Natural killer cell treated with Interleukin-12 subunit alpha and Interleukin-12 subunit beta and Interleukin-15 and Interleukin-18, amount 100 ng/mL, for 72 hours (primary cell): ENCODE results near the gene FOLR3. TPM values are rescaled to one million over a fixed set of nuclear protein-coding genes. Genes with fewer than 3 reads are reported as not detected.

ENCODE experiments used
- ATAC-seq, 2 donors: fragments of 150-1000 bp; cut with Tn5 transposase in 1 of 2; sonication (Bioruptor Pico), chemical (Tn5 transposase) in 1 of 2; 2 replicates each; pipeline ENCODE4 v1.10.0; 2021
- DNase-seq: peaks from one replicate; pipeline ENCODE4 v3.0.0; 2022; ENCODE audit warnings: low spot score
- H3K27ac Mint-ChIP-seq, 2 donors: 1 replicate in 1 of 2; 2 replicates in 1 of 2; pipeline ENCODE4 v1.8.0; 2022; ENCODE audit warnings: mixed read lengths in 2 of 2, mild to moderate bottlenecking in 1 of 2, moderate library complexity in 1 of 2
- H3K27me3 Mint-ChIP-seq, 2 donors: 1 replicate in 1 of 2; 2 replicates in 1 of 2; pipeline ENCODE4 v1.8.0; 2022; ENCODE audit warnings: mixed read lengths in 2 of 2
- H3K36me3 Mint-ChIP-seq: one replicate; pipeline ENCODE4 v1.8.0; 2022; ENCODE audit warnings: mixed read lengths
- H3K4me1 Mint-ChIP-seq, 2 donors: 1 replicate in 1 of 2; 2 replicates in 1 of 2; pipeline ENCODE4 v1.8.0; 2022; ENCODE audit warnings: low read depth in 2 of 2, mixed read lengths in 2 of 2, mild to moderate bottlenecking in 1 of 2
- H3K4me3 Mint-ChIP-seq: one replicate; pipeline ENCODE4 v1.8.0; 2022; ENCODE audit warnings: mixed read lengths
- H3K9me3 Mint-ChIP-seq: 2 replicates; pipeline ENCODE4 v1.8.0; 2022; ENCODE audit warnings: mixed read lengths
- total RNA-seq, 2 donors: library from RNA; stranded (reverse); gene quantifications; one replicate each; pipeline ENCODE4 v1.2.3, GENCODE V29; 2022

FOLR3 gene
- total RNA-seq, 2 donors from 2014 or later, result not detected

- H3K9me3 Mint-ChIP-seq, result no peaks in the 10 kb centered on the region
- peaks cover 6% of the 10 kb centered on the region for H3K36me3 Mint-ChIP-seq
- ATAC-seq (peak; percentile 95 to 96), DNase-seq (peak; percentile 98)
- peak within 1 kb of the TSS; percentile 94 to 95 for H3K27ac Mint-ChIP-seq
- peaks cover 10 to 12% of the 10 kb centered on the region in 2 donors for H3K27me3 Mint-ChIP-seq
- H3K4me3 Mint-ChIP-seq, result peak within 1 kb of the TSS; percentile 88
- peaks cover 21 to 30% of the 10 kb centered on the region in 2 donors for H3K4me1 Mint-ChIP-seq
Measured at GRCh38 chr11:72112143-72112977, 23.2 kb upstream of the FOLR3 start, which contains the start of gene ANAPC15. ANAPC15 (minus strand) TSS chr11:72112695; CDS start chr11:72111276, 1,419 bp downstream.

- Mint-ChIP-seq H3K4me1 (peaks cover 21 to 30% of the 10 kb centered on the region in 2 donors), H3K4me3 (peak overlapping the region; percentile 88), H3K27me3 (peaks cover 10 to 12% of the 10 kb centered on the region in 2 donors), H3K36me3 (peaks cover 6% of the 10 kb centered on the region), H3K27ac (peak overlapping the region; percentile 94 to 95), H3K9me3 (no peaks in the 10 kb centered on the region)
- DNase-seq, result no peak
- no peak for ATAC-seq
Measured at GRCh38 chr11:72112978-72113808, 22.3 kb upstream of the FOLR3 start.

GRCh38 chr11:72114570-72114969 lies 21.0 kb upstream of the FOLR3 start:
- Mint-ChIP-seq H3K4me3 (no peak overlapping the region), H3K9me3 (no peaks in the 10 kb centered on the region)
- ATAC-seq, result no peak

GRCh38 chr11:72116019-72116755 lies 19.3 kb upstream of the FOLR3 start:
- ATAC-seq (no peak), DNase-seq (no peak)
- Mint-ChIP-seq H3K9me3 (no peaks in the 10 kb centered on the region), H3K27ac (no peak overlapping the region), H3K4me1 (peaks cover 15 to 21% of the 10 kb centered on the region in 2 donors), H3K27me3 (peaks cover 15 to 16% of the 10 kb centered on the region in 2 donors), H3K36me3 (no peaks in the 10 kb centered on the region), H3K4me3 (no peak overlapping the region)

More at GRCh38 chr11:72114570-72114969, 21.0 kb upstream of the FOLR3 start:
- H3K4me1 Mint-ChIP-seq, result peaks cover 21 to 30% of the 10 kb centered on the region in 2 donors
- peak overlapping the region in 1 of 2 donors; percentile 94 for H3K27ac Mint-ChIP-seq
- peaks cover 6% of the 10 kb centered on the region for H3K36me3 Mint-ChIP-seq
- H3K27me3 Mint-ChIP-seq, result peaks cover 10 to 12% of the 10 kb centered on the region in 2 donors
- no peak for DNase-seq

- H3K27ac Mint-ChIP-seq, result no peak overlapping the region
- no peaks in the 10 kb centered on the region for H3K9me3 Mint-ChIP-seq
- no peaks in the 10 kb centered on the region for H3K36me3 Mint-ChIP-seq
- DNase-seq, result no peak
- H3K27me3 Mint-ChIP-seq, result peaks cover 11 to 16% of the 10 kb centered on the region in 2 donors
- no peak for ATAC-seq
- H3K4me1 Mint-ChIP-seq, result no peaks in the 10 kb centered on the region
- H3K4me3 Mint-ChIP-seq, result no peak overlapping the region
Measured at GRCh38 chr11:72119198-72119597, 16.3 kb upstream of the FOLR3 start.

- no peaks in the 10 kb centered on the region for H3K36me3 Mint-ChIP-seq
- ATAC-seq (no peak), DNase-seq (no peak)
- peaks cover 6 to 13% of the 10 kb centered on the region in 2 donors for H3K27me3 Mint-ChIP-seq
- H3K4me1 Mint-ChIP-seq, result no peaks in the 10 kb centered on the region
- no peaks in the 10 kb centered on the region for H3K9me3 Mint-ChIP-seq
- H3K4me3 Mint-ChIP-seq, result no peak overlapping the region
- H3K27ac Mint-ChIP-seq, result no peak overlapping the region
Measured at GRCh38 chr11:72120930-72121329, 14.6 kb upstream of the FOLR3 start.

GRCh38 chr11:72122607-72123006 lies 12.9 kb upstream of the FOLR3 start:
- H3K27me3 Mint-ChIP-seq, result peaks cover 6 to 8% of the 10 kb centered on the region in 2 donors
- no peak for DNase-seq
- no peak overlapping the region for H3K4me3 Mint-ChIP-seq
- no peaks in the 10 kb centered on the region for H3K4me1 Mint-ChIP-seq
- H3K9me3 Mint-ChIP-seq, result no peaks in the 10 kb centered on the region
- no peak overlapping the region for H3K27ac Mint-ChIP-seq
- ATAC-seq, result no peak
- no peaks in the 10 kb centered on the region for H3K36me3 Mint-ChIP-seq

- ATAC-seq (no peak), DNase-seq (no peak)
- Mint-ChIP-seq H3K4me3 (no peak overlapping the region), H3K27ac (no peak overlapping the region), H3K27me3 (peaks cover 6 to 8% of the 10 kb centered on the region in 2 donors), H3K36me3 (peaks cover under 1% of the 10 kb centered on the region), H3K4me1 (no peaks in the 10 kb centered on the region), H3K9me3 (no peaks in the 10 kb centered on the region)
Measured at GRCh38 chr11:72123117-72123653, 12.3 kb upstream of the FOLR3 start.

- no peak overlapping the region for H3K4me3 Mint-ChIP-seq
- H3K4me1 Mint-ChIP-seq, result no peaks in the 10 kb centered on the region
- peaks cover 9% of the 10 kb centered on the region for H3K36me3 Mint-ChIP-seq
- no peak for DNase-seq
- peaks cover 13% of the 10 kb centered on the region in 2 donors for H3K27me3 Mint-ChIP-seq
- H3K9me3 Mint-ChIP-seq, result peaks cover 4% of the 10 kb centered on the region
- no peak overlapping the region for H3K27ac Mint-ChIP-seq
- no peak for ATAC-seq
Measured at GRCh38 chr11:72124046-72124445, 11.5 kb upstream of the FOLR3 start.

GRCh38 chr11:72125956-72126355 lies 9.6 kb upstream of the FOLR3 start:
- H3K27me3 Mint-ChIP-seq, result peaks cover 16% of the 10 kb centered on the region in 2 donors
- H3K4me3 Mint-ChIP-seq, result no peak overlapping the region
- DNase-seq (no peak), ATAC-seq (no peak)
- peaks cover 4% of the 10 kb centered on the region for H3K9me3 Mint-ChIP-seq
- H3K27ac Mint-ChIP-seq, result no peak overlapping the region
- H3K36me3 Mint-ChIP-seq, result peaks cover 13% of the 10 kb centered on the region
- H3K4me1 Mint-ChIP-seq, result no peaks in the 10 kb centered on the region

GRCh38 chr11:72127923-72128322 lies 7.6 kb upstream of the FOLR3 start:
- ATAC-seq, result no peak
- Mint-ChIP-seq H3K4me3 (no peak overlapping the region), H3K27me3 (peaks cover 13 to 18% of the 10 kb centered on the region in 2 donors)

GRCh38 chr11:72129381-72129780 lies 6.1 kb upstream of the FOLR3 start:
- Mint-ChIP-seq H3K4me3 (no peak overlapping the region), H3K27me3 (peaks cover 19 to 21% of the 10 kb centered on the region in 2 donors), H3K36me3 (peaks cover 13% of the 10 kb centered on the region), H3K4me1 (no peaks in the 10 kb centered on the region), H3K9me3 (peaks cover 4% of the 10 kb centered on the region), H3K27ac (no peak overlapping the region)
- no peak for DNase-seq
- ATAC-seq, result no peak

More at GRCh38 chr11:72127923-72128322, 7.6 kb upstream of the FOLR3 start:
- no peak overlapping the region for H3K27ac Mint-ChIP-seq
- no peaks in the 10 kb centered on the region for H3K4me1 Mint-ChIP-seq
- peaks cover 13% of the 10 kb centered on the region for H3K36me3 Mint-ChIP-seq
- no peak for DNase-seq
- H3K9me3 Mint-ChIP-seq, result peaks cover 4% of the 10 kb centered on the region

GRCh38 chr11:72132646-72133045 lies 2.9 kb upstream of the FOLR3 start:
- Mint-ChIP-seq H3K9me3 (peaks cover 4% of the 10 kb centered on the region), H3K27ac (no peak overlapping the region), H3K4me1 (no peaks in the 10 kb centered on the region), H3K36me3 (peaks cover 13% of the 10 kb centered on the region), H3K4me3 (no peak overlapping the region), H3K27me3 (peaks cover 17 to 21% of the 10 kb centered on the region in 2 donors)
- no peak for DNase-seq
- ATAC-seq, result no peak
